ENCODE measurements around the gene NUDT8. TPM values are rescaled to one million over a fixed set of nuclear protein-coding genes. Genes with fewer than 3 reads are reported as not detected.

Gene NUDT8
- total RNA-seq, 3 donors from 2014 or later (not counting 1 experiment from before 2014, with no cell fraction given): 1.7 to 5.2 (median 4.1) TPM

GRCh38 chr11:67634366-67635230, 4.9 kb upstream of the NUDT8 start:
- Histone ChIP-seq H3K4me3 (ENCODE audit: low read length) (no peak overlapping the region), H3K4me1 (ENCODE audit: control insufficient read depth, insufficient read depth, low read length) (peaks cover 10% of the 10 kb centered on the region), H3K27me3 (ENCODE audit: control insufficient read depth, insufficient read depth, low read length) (no peaks in the 10 kb centered on the region), H3K9me3 (ENCODE audit: control insufficient read depth, insufficient read depth, low read length) (no peaks in the 10 kb centered on the region), H3K27ac (ENCODE audit: low read length) (no peak overlapping the region), H3K36me3 (ENCODE audit: control insufficient read depth, insufficient read depth, low read length) (no peaks in the 10 kb centered on the region)
- Mint-ChIP-seq H3K27ac (no peak overlapping the region), H3K4me1 (peaks cover 5 to 7% of the 10 kb centered on the region in 2 donors), H3K27me3 (ENCODE audit: low read depth in 2 of 2) (no peaks in the 10 kb centered on the region), H3K36me3 (no peaks in the 10 kb centered on the region), H3K9me3 (no peaks in the 10 kb centered on the region), H3K4me3 (no peak overlapping the region)
- intact Hi-C loops (cut with micrococcal nuclease): loop anchor here (10.0 kb wide), 1 partner anchor 80 kb away; no protein-coding TSS in a partner anchor
- no peak for TF ChIP-seq CTCF (IDR thresholded peaks at IDR 0.05)
- 87% methylated on average over 20 of the region's 20 CpGs for WGBS (ENCODE audit: insufficient coverage)
- DNase-seq: peak in 1 of 2 donors; percentile 2
- no peak for ATAC-seq

GRCh38 chr11:67633758-67634365, 4.1 kb upstream of the NUDT8 start:
- Histone ChIP-seq H3K4me1 (ENCODE audit: control insufficient read depth, insufficient read depth, low read length) (peaks cover 18% of the 10 kb centered on the region), H3K27ac (ENCODE audit: low read length) (no peak overlapping the region), H3K4me3 (ENCODE audit: low read length) (no peak overlapping the region), H3K9me3 (ENCODE audit: control insufficient read depth, insufficient read depth, low read length) (no peaks in the 10 kb centered on the region), H3K36me3 (ENCODE audit: control insufficient read depth, insufficient read depth, low read length) (no peaks in the 10 kb centered on the region), H3K27me3 (ENCODE audit: control insufficient read depth, insufficient read depth, low read length) (no peaks in the 10 kb centered on the region)
- DNase-seq (peak in 1 of 2 donors; percentile 6), ATAC-seq (no peak)
- no peaks in the 10 kb centered on the region for H3K9me3 Mint-ChIP-seq
- intact Hi-C loops (cut with micrococcal nuclease): loop anchor here (10.0 kb wide), 1 partner anchor 81 kb away; no protein-coding TSS in a partner anchor
- peak overlapping the region in 1 of 2 donors; percentile 38 for H3K27ac Mint-ChIP-seq
- peak overlapping the region; percentile 13 for H3K4me3 Mint-ChIP-seq
- no peaks in the 10 kb centered on the region for H3K27me3 Mint-ChIP-seq (ENCODE audit: low read depth in 2 of 2)
- H3K4me1 Mint-ChIP-seq: peaks cover 5 to 12% of the 10 kb centered on the region in 2 donors
- no peaks in the 10 kb centered on the region for H3K36me3 Mint-ChIP-seq
- WGBS (ENCODE audit: insufficient coverage): 88% methylated on average over 22 of the region's 22 CpGs
- TF ChIP-seq CTCF (IDR thresholded peaks at IDR 0.05): no peak

DNA sequence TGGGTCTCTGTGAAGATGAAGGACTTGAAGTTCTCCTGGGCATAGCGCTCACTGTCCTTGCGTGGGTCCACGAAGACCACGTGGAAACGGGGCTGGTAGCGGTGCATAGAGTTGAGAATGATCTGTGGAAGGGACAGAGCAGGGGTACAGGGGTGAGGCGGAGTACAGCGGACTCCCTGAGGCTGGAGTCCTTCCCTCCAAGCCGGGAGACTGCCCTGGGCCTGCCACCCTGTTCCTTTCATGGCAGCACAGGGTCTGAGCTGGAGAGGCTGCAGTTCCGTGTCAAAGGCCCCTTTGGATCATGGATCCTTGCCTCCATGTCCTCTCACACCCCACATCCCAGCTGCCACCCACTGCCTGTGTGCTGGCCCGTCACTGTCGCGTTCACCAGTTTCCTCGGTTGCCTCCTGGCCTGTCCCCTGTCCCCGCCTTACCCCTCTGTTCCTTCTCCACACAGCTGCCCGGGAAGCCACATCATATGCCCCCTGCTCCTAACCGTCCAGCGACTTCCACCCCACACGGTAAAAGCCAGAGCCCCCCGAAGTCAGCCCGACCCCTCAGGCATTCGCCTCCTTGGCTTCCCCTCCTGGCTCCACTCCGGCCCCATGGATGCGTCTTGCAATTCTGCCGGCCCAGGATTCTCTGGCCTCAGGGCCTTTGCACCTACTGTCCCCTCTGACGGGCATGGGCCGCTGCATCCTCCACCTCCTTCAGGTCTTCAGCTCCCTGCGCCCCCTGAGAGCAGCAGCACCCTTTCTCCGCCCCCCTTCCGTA, 3.4 kb upstream of the NUDT8 start:
- ATAC-seq: no peak
- Mint-ChIP-seq H3K36me3 (no peaks in the 10 kb centered on the region), H3K27me3 (ENCODE audit: low read depth in 2 of 2) (no peaks in the 10 kb centered on the region), H3K4me3 (peak overlapping the region; percentile 13), H3K9me3 (no peaks in the 10 kb centered on the region), H3K27ac (peak overlapping the region in 1 of 2 donors; percentile 38), H3K4me1 (peaks cover 5 to 13% of the 10 kb centered on the region in 2 donors)
- WGBS (ENCODE audit: insufficient coverage): 94% methylated on average over 30 of the region's 30 CpGs
- Histone ChIP-seq H3K4me1 (ENCODE audit: control insufficient read depth, insufficient read depth, low read length) (peaks cover 23% of the 10 kb centered on the region), H3K27ac (ENCODE audit: low read length) (no peak overlapping the region), H3K4me3 (ENCODE audit: low read length) (no peak overlapping the region), H3K36me3 (ENCODE audit: control insufficient read depth, insufficient read depth, low read length) (no peaks in the 10 kb centered on the region), H3K27me3 (ENCODE audit: control insufficient read depth, insufficient read depth, low read length) (no peaks in the 10 kb centered on the region), H3K9me3 (ENCODE audit: control insufficient read depth, insufficient read depth, low read length) (no peaks in the 10 kb centered on the region)
- DNase-seq: no peak
- TF ChIP-seq CTCF (IDR thresholded peaks at IDR 0.05): no peak
- intact Hi-C loops (cut with micrococcal nuclease): loop anchor here (10.0 kb wide), 1 partner anchor 82 kb away; no protein-coding TSS in a partner anchor

Measured in natural killer cell (primary cell).